Measurements from ENCODE around the gene MLNR. TPM values are rescaled to one million over a fixed set of nuclear protein-coding genes. Genes with fewer than 3 reads are reported as not detected.

Gene MLNR
- total and polyA plus RNA-seq, 2 donors (not counting 1 experiment from before 2014, with no cell fraction given) = not detected

DNA sequence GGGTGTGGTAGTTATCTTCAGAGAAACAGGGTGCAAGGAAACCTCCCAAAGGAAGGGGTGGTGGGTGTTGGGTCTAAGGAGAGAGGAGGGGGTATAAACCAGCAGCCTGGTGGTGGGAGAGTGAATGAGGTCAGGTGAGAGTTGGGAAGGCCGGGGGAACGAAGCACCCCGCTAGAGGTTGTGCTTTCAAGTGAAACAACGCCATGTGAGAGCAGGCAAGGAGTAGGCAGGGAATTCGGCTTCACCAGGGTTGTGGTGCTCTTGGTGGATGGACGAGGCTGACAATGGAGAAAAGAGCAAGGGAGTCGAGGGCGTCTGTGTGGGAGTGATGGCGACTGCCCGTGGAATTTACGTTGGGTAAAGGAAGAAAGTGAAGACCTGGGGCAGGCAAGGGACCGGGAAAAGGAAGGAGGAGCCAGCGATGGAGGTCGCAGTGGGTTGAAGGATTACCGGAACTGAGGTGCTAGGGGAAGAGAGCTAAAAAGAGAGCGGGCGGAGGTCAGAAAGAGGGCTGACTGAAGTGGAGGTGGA is 2.1 kb upstream of the MLNR start:
- DNase-seq (ENCODE audit: low read depth in 2 of 2) = no peak
- Histone ChIP-seq H3K36me3 (ENCODE audit: control insufficient read depth, insufficient read depth, low read length) (no peaks in the 10 kb centered on the region), H3K27ac (ENCODE audit: insufficient read depth, low read length) (no peak overlapping the region), H4K20me1 (ENCODE audit: control insufficient read depth, extremely low read depth, insufficient read depth, low read length) (no peaks in the 10 kb centered on the region), H3K79me2 (ENCODE audit: control insufficient read depth, insufficient read depth, low read length) (no peaks in the 10 kb centered on the region), H3K4me2 (ENCODE audit: extremely low read depth, insufficient read depth, low read length) (no peak overlapping the region), H2AFZ (ENCODE audit: low read length) (no peak overlapping the region), H3K4me1 (ENCODE audit: control insufficient read depth, extremely low read depth, insufficient read depth, low read length) (no peaks in the 10 kb centered on the region), H3K9me3 (ENCODE audit: control insufficient read depth, insufficient read depth, low read depth, low read length) (no peaks in the 10 kb centered on the region), H3K4me3 (replicated peaks in 1 of 4; ENCODE audit: control extremely low read depth in 1 of 4, insufficient read depth in 1 of 4, low read depth in 3 of 4, low read length in 4 of 4) (no peak overlapping the region), H3K9ac (ENCODE audit: insufficient read depth, low read length) (no peak overlapping the region), H3K27me3 (ENCODE audit: control insufficient read depth, insufficient read depth, low read length) (peaks cover 47% of the 10 kb centered on the region)
- TF ChIP-seq, protein P1, sequence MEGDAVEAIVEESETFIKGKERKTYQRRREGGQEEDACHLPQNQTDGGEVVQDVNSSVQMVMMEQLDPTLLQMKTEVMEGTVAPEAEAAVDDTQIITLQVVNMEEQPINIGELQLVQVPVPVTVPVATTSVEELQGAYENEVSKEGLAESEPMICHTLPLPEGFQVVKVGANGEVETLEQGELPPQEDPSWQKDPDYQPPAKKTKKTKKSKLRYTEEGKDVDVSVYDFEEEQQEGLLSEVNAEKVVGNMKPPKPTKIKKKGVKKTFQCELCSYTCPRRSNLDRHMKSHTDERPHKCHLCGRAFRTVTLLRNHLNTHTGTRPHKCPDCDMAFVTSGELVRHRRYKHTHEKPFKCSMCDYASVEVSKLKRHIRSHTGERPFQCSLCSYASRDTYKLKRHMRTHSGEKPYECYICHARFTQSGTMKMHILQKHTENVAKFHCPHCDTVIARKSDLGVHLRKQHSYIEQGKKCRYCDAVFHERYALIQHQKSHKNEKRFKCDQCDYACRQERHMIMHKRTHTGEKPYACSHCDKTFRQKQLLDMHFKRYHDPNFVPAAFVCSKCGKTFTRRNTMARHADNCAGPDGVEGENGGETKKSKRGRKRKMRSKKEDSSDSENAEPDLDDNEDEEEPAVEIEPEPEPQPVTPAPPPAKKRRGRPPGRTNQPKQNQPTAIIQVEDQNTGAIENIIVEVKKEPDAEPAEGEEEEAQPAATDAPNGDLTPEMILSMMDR (conservative IDR thresholded peaks at IDR 0.05 in 1 of 2, IDR thresholded peaks at IDR 0.05 in 1 of 2; ENCODE audit: low read depth in 1 of 2, low read length in 2 of 2) = no peak
- no peak for TF ChIP-seq EZH2 (IDR thresholded peaks at IDR 0.05; ENCODE audit: low read length, missing control alignments)

DNA sequence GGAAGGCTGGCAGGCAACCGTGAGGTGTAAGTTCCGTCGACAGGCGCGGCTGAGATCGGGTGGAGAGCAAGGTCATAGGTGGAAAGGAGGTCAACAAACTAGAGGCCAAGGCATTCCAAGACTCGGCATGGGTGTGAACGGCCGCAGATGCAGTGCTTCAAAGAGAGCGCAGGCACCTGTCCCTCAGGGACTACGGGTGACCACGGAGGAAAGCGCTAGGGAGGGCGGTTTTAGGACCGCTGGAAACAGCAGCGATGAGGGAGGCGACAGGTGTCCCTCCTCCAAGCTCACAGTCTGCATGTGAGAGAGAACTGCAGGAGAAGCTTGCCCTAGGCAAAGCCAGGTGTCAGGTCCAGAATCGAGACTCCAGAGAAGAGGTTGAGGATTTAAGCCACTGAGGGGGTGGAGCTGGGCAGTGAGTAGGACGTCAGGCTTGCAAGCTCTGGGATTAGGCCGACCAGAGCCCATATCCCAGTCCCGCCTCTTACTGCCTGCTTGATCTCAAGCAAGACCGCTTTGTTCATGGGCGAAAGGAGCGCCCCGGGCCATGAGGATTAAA is 1.6 kb upstream of the MLNR start:
- no peak overlapping the region for H3K4me2 ChIP-seq (ENCODE audit: extremely low read depth, insufficient read depth, low read length)
- no peaks in the 10 kb centered on the region for H3K9me3 ChIP-seq (ENCODE audit: control insufficient read depth, insufficient read depth, low read depth, low read length)
- no peak overlapping the region for H3K9ac ChIP-seq (ENCODE audit: insufficient read depth, low read length)
- no peaks in the 10 kb centered on the region for H3K36me3 ChIP-seq (ENCODE audit: control insufficient read depth, insufficient read depth, low read length)
- H3K4me3 ChIP-seq (replicated peaks in 1 of 4; ENCODE audit: control extremely low read depth in 1 of 4, insufficient read depth in 1 of 4, low read depth in 3 of 4, low read length in 4 of 4) = no peak overlapping the region
- no peak overlapping the region for H2AFZ ChIP-seq (ENCODE audit: low read length)
- H4K20me1 ChIP-seq (ENCODE audit: control insufficient read depth, extremely low read depth, insufficient read depth, low read length) = no peaks in the 10 kb centered on the region
- no peaks in the 10 kb centered on the region for H3K79me2 ChIP-seq (ENCODE audit: control insufficient read depth, insufficient read depth, low read length)
- TF ChIP-seq, protein P1 (conservative IDR thresholded peaks at IDR 0.05 in 1 of 2, IDR thresholded peaks at IDR 0.05 in 1 of 2; ENCODE audit: low read depth in 1 of 2, low read length in 2 of 2) = no peak
- TF ChIP-seq EZH2 (IDR thresholded peaks at IDR 0.05; ENCODE audit: low read length, missing control alignments) = no peak
- H3K27me3 ChIP-seq (ENCODE audit: control insufficient read depth, insufficient read depth, low read length) = peaks cover 47% of the 10 kb centered on the region
- peak; percentile 27 to 28 for DNase-seq (ENCODE audit: low read depth in 2 of 2)
- no peaks in the 10 kb centered on the region for H3K4me1 ChIP-seq (ENCODE audit: control insufficient read depth, extremely low read depth, insufficient read depth, low read length)
- H3K27ac ChIP-seq (ENCODE audit: insufficient read depth, low read length) = no peak overlapping the region

DNA sequence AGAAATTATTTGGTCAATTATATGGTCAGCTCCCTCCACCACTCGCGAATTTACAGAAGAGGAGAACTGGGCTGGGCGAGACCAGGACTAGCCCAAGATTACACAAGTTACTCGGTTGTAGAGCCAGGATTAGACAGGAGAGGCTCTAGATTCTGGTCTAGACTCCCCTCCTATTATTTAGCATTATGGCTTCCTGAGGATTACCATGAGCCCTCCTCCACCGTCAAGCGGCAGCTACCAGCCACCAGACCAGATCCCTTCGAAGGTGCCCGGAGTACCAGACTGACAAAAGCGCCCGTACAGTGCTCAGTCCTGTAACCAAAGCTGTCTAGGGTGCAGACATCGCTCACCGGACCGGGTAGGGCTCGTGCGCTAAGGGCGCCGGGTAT is 497 bp upstream of the MLNR start:
- DNase-seq (ENCODE audit: low read depth in 2 of 2) = no peak
- Histone ChIP-seq H3K4me2 (ENCODE audit: extremely low read depth, insufficient read depth, low read length) (no peak overlapping the region), H3K4me3 (replicated peaks in 1 of 4; ENCODE audit: control extremely low read depth in 1 of 4, insufficient read depth in 1 of 4, low read depth in 3 of 4, low read length in 4 of 4) (peak overlapping the region in 2 of 4 experiments; percentile 29 to 34), H3K79me2 (ENCODE audit: control insufficient read depth, insufficient read depth, low read length) (no peaks in the 10 kb centered on the region), H4K20me1 (ENCODE audit: control insufficient read depth, extremely low read depth, insufficient read depth, low read length) (no peaks in the 10 kb centered on the region), H2AFZ (ENCODE audit: low read length) (no peak overlapping the region), H3K9ac (ENCODE audit: insufficient read depth, low read length) (no peak overlapping the region), H3K36me3 (ENCODE audit: control insufficient read depth, insufficient read depth, low read length) (no peaks in the 10 kb centered on the region), H3K27me3 (ENCODE audit: control insufficient read depth, insufficient read depth, low read length) (peaks cover 53% of the 10 kb centered on the region), H3K4me1 (ENCODE audit: control insufficient read depth, extremely low read depth, insufficient read depth, low read length) (no peaks in the 10 kb centered on the region), H3K9me3 (ENCODE audit: control insufficient read depth, insufficient read depth, low read depth, low read length) (no peaks in the 10 kb centered on the region), H3K27ac (ENCODE audit: insufficient read depth, low read length) (no peak overlapping the region)
- TF ChIP-seq, protein P1 (conservative IDR thresholded peaks at IDR 0.05 in 1 of 2, IDR thresholded peaks at IDR 0.05 in 1 of 2; ENCODE audit: low read depth in 1 of 2, low read length in 2 of 2) = no peak
- TF ChIP-seq EZH2 (IDR thresholded peaks at IDR 0.05; ENCODE audit: low read length, missing control alignments) = no peak
